H9 (cell line): Measurements from ENCODE around the gene KCNMA1. TPM values are rescaled to one million over a fixed set of nuclear protein-coding genes. Genes with fewer than 3 reads are reported as not detected.

Experiments
- DNase-seq: peaks from one replicate; pipeline ENCODE4 v3.0.0-alpha.2; 2017
- H2AFZ ChIP-seq: one replicate; pipeline ENCODE4 v1.6.1; 2013; ENCODE audit warnings: mild to moderate bottlenecking, low read length, control low read depth, moderate library complexity
- H2AK5ac ChIP-seq: 2 replicates; pipeline ENCODE4 v1.6.1; 2013; ENCODE audit warnings: low read length, control low read depth, mixed read lengths; ENCODE audit not compliant: insufficient read length
- H2BK120ac ChIP-seq: one replicate; pipeline ENCODE4 v1.6.1; 2013; ENCODE audit warnings: low read depth, mild to moderate bottlenecking, low read length, control low read depth, inconsistent platforms; ENCODE audit not compliant: poor library complexity, severe bottlenecking
- H2BK12ac ChIP-seq: 2 replicates; pipeline ENCODE4 v1.6.1; 2013; ENCODE audit warnings: low read length, control low read depth, mixed read lengths, low read depth; ENCODE audit not compliant: insufficient read length
- H2BK15ac ChIP-seq: 2 replicates; pipeline ENCODE4 v1.6.1; 2013; ENCODE audit warnings: low read depth, low read length, control low read depth
- H2BK20ac ChIP-seq: one replicate; pipeline ENCODE4 v1.6.1; 2013; ENCODE audit warnings: low read depth, mild to moderate bottlenecking, low read length, control low read depth, inconsistent platforms; ENCODE audit not compliant: poor library complexity, severe bottlenecking
- H2BK5ac ChIP-seq: 2 replicates; pipeline ENCODE4 v1.6.1; 2013; ENCODE audit warnings: low read length, control low read depth, mixed read lengths; ENCODE audit not compliant: insufficient read length
- H3K14ac ChIP-seq: 2 replicates; pipeline ENCODE4 v1.6.1; 2013; ENCODE audit warnings: low read length, control low read depth; ENCODE audit not compliant: insufficient read depth
- H3K18ac ChIP-seq: 2 replicates; pipeline ENCODE4 v1.6.1; 2013; ENCODE audit warnings: low read depth, mild to moderate bottlenecking, mixed read lengths, low read length, control low read depth; ENCODE audit not compliant: insufficient read length
- H3K23ac ChIP-seq: 2 replicates; pipeline ENCODE4 v1.6.1; 2013; ENCODE audit warnings: low read length, control low read depth, mixed read lengths, low read depth; ENCODE audit not compliant: insufficient read length
- H3K23me2 ChIP-seq: 2 replicates; pipeline ENCODE4 v1.6.1; 2013; ENCODE audit warnings: low read depth, mild to moderate bottlenecking, mixed read lengths, low read length, control low read depth; ENCODE audit not compliant: insufficient read length, poor library complexity, severe bottlenecking
- H3K27ac ChIP-seq: 2 replicates; pipeline ENCODE4 v1.5.1; 2013; ENCODE audit warnings: low read length, control low read depth, mixed read lengths, low read depth; ENCODE audit not compliant: insufficient read length
- H3K27me3 ChIP-seq: 2 replicates; pipeline ENCODE4 v1.6.1; 2013; ENCODE audit warnings: low read length, control low read depth, inconsistent platforms; ENCODE audit not compliant: insufficient read depth
- H3K4ac ChIP-seq: 2 replicates; pipeline ENCODE4 v1.6.1; 2013; ENCODE audit warnings: low read depth, mild to moderate bottlenecking, control low read depth, inconsistent platforms, low read length, moderate library complexity
- H3K4me1 ChIP-seq: 2 replicates; pipeline ENCODE4 v1.6.1; 2013; ENCODE audit warnings: low read length, control low read depth, inconsistent platforms; ENCODE audit not compliant: insufficient read depth
- H3K4me2 ChIP-seq: 2 replicates; pipeline ENCODE4 v1.6.1; 2013; ENCODE audit warnings: low read length, control low read depth, mixed read lengths; ENCODE audit not compliant: insufficient read length, insufficient read depth
- H3K56ac ChIP-seq: 2 replicates; pipeline ENCODE4 v1.6.1; 2013; ENCODE audit warnings: low read depth, mild to moderate bottlenecking, mixed read lengths, low read length, control low read depth; ENCODE audit not compliant: insufficient read length
- H3K79me1 ChIP-seq: 2 replicates; pipeline ENCODE4 v1.6.1; 2013; ENCODE audit warnings: low read depth, mild to moderate bottlenecking, moderate library complexity, low read length, control low read depth, inconsistent platforms; ENCODE audit not compliant: insufficient read depth, poor library complexity, severe bottlenecking
- H3K79me2 ChIP-seq: 2 replicates; pipeline ENCODE4 v1.6.1; 2013; ENCODE audit warnings: low read length, control low read depth, inconsistent platforms; ENCODE audit not compliant: insufficient read depth
- H3K9ac ChIP-seq: 2 replicates; pipeline ENCODE4 v1.6.1; 2013; ENCODE audit warnings: low read length, control low read depth, mixed read lengths; ENCODE audit not compliant: insufficient read length; ENCODE audit errors: extremely low read depth
- H3K9me3 ChIP-seq: one replicate; pipeline ENCODE4 v1.6.1; 2013; ENCODE audit warnings: low read depth, low read length, inconsistent platforms; ENCODE audit not compliant: control insufficient read depth
- H3T11ph ChIP-seq: one replicate; pipeline ENCODE4 v1.6.1; 2013; ENCODE audit warnings: mild to moderate bottlenecking, low read length, control low read depth, inconsistent platforms
- H4K20me1 ChIP-seq: one replicate; pipeline ENCODE4 v1.6.1; 2013; ENCODE audit not compliant: control insufficient read depth, insufficient read length, insufficient read depth
- H4K5ac ChIP-seq: 2 replicates; pipeline ENCODE4 v1.6.1; 2013; ENCODE audit warnings: low read depth, mild to moderate bottlenecking, mixed read lengths, low read length, control low read depth; ENCODE audit not compliant: insufficient read length
- H4K8ac ChIP-seq: replicated peaks from 2 replicates; pipeline ENCODE4 v1.6.1; 2013; ENCODE audit warnings: low read length, control low read depth, mixed read lengths, low read depth; ENCODE audit not compliant: insufficient read length
- H4K91ac ChIP-seq: 2 replicates; pipeline ENCODE4 v1.6.1; 2013; ENCODE audit warnings: low read depth, mild to moderate bottlenecking, moderate library complexity, mixed read lengths, low read length, control low read depth; ENCODE audit not compliant: insufficient read length
- H3K27ac Mint-ChIP-seq, 3 experiments: 2 replicates in 2 of 3; 3 replicates in 1 of 3; pipeline ENCODE4 v1.8.0; 2020 to 2021; ENCODE audit warnings: mixed read lengths in 3 of 3, mild to moderate bottlenecking in 1 of 3, moderate library complexity in 1 of 3
- H3K27me3 Mint-ChIP-seq: 2 replicates; pipeline ENCODE4 v1.8.0; 2021; ENCODE audit warnings: low read depth, mild to moderate bottlenecking, moderate library complexity, mixed read lengths
- H3K36me3 Mint-ChIP-seq, 3 experiments: 2 replicates in 2 of 3; 3 replicates in 1 of 3; pipeline ENCODE4 v1.8.0; 2020 to 2021; ENCODE audit warnings: low read depth in 3 of 3, mixed read lengths in 3 of 3; ENCODE audit not compliant: insufficient read depth in 1 of 3
- H3K4me1 Mint-ChIP-seq, 2 experiments: 2 replicates each; pipeline ENCODE4 v1.8.0; 2020; ENCODE audit warnings: mixed read lengths in 2 of 2
- H3K4me3 Mint-ChIP-seq, 2 experiments: 2 replicates in 1 of 2; 3 replicates in 1 of 2; pipeline ENCODE4 v1.8.0; 2020 to 2021; ENCODE audit warnings: mild to moderate bottlenecking in 2 of 2, mixed read lengths in 2 of 2, moderate library complexity in 1 of 2
- H3K9me3 Mint-ChIP-seq, 2 experiments: 2 replicates in 1 of 2; 3 replicates in 1 of 2; pipeline ENCODE4 v1.8.0; 2020; ENCODE audit warnings: mild to moderate bottlenecking in 2 of 2, mixed read lengths in 2 of 2, moderate library complexity in 1 of 2
- CTCF ChIP-seq: fragments of 200-600 bp; sonication (generic); conservative IDR thresholded peaks from 3 replicates; pipeline ENCODE4 v1.8.0; 2021; ENCODE audit warnings: antibody characterized with exemption, mild to moderate bottlenecking
- WGBS: extraction: QIAGEN DNeasy Blood & Tissue Kit; methylation state at CpG from one replicate; pipeline ENCODE4 v1.1.7; 2013; ENCODE audit warnings: missing lambda C conversion rate, low lambda C conversion rate, mixed read lengths; ENCODE audit not compliant: insufficient read length; ENCODE audit errors: extremely low coverage; 5-methylcytosine and 5-hydroxymethylcytosine counted together
- total RNA-seq: library from RNA; stranded (reverse); gene quantifications from 2 replicates; pipeline ENCODE4 v1.2.1, GENCODE V29; 2021

The KCNMA1 gene
- total RNA-seq, 1 experiment from 2014 or later = 2.0 TPM

GRCh38 chr10:77109351-77109994 is 528.1 kb downstream of the KCNMA1 start:
- Histone ChIP-seq H2BK20ac (no peak overlapping the region), H4K20me1 (no peaks in the 10 kb centered on the region), H3T11ph (no peak overlapping the region), H4K8ac (no peak overlapping the region), H3K23me2 (no peaks in the 10 kb centered on the region), H2BK15ac (no peak overlapping the region), H3K79me1 (no peaks in the 10 kb centered on the region), H4K91ac (no peak overlapping the region), H2BK5ac (no peak overlapping the region), H3K27me3 (no peaks in the 10 kb centered on the region), H3K79me2 (no peaks in the 10 kb centered on the region), H4K5ac (no peak overlapping the region), H3K18ac (no peak overlapping the region), H3K4ac (no peak overlapping the region), H2AK5ac (no peak overlapping the region), H2BK120ac (no peak overlapping the region), H3K4me1 (peaks cover 11% of the 10 kb centered on the region; the same call in 1 of the 2 replicates), H3K23ac (no peak overlapping the region), H2AFZ (no peak overlapping the region), H3K56ac (no peak overlapping the region), H3K27ac (no peak overlapping the region), H2BK12ac (no peak overlapping the region), H3K14ac (no peak overlapping the region), H3K9me3 (no peaks in the 10 kb centered on the region), H3K9ac (no peak overlapping the region), H3K4me2 (no peak overlapping the region)
- no peak for DNase-seq
- TF ChIP-seq CTCF = no peak
- no CpG with 5 or more reads among the region's 9 CpGs for WGBS
- Mint-ChIP-seq H3K4me3 (no peak overlapping the region), H3K36me3 (no peaks in the 10 kb centered on the region), H3K4me1 (peaks cover 51 to 56% of the 10 kb centered on the region in 2 experiments), H3K9me3 (no peaks in the 10 kb centered on the region; a peak in 1 of 5 replicates), H3K27me3 (peaks cover 15% of the 10 kb centered on the region), H3K27ac (no peak overlapping the region)
